Loucy (cell line): Measurements from ENCODE around the gene LDAH.

ENCODE experiments used
- H2AFZ ChIP-seq: fragments of 200-600 bp; sonication (generic); 2 replicates; pipeline ENCODE4 v1.6.0; 2016; ENCODE audit warnings: antibody characterized with exemption, mild to moderate bottlenecking, low read length, moderate library complexity
- H3F3A ChIP-seq: fragments of 200-600 bp; 2 replicates; pipeline ENCODE4 v1.6.0; 2016; ENCODE audit warnings: antibody characterized with exemption, low read depth, mild to moderate bottlenecking
- H3K27me3 ChIP-seq: fragments of 200-600 bp; sonication (generic); 2 replicates; pipeline ENCODE4 v1.6.1; 2014; ENCODE audit warnings: low read length, mild to moderate bottlenecking; ENCODE audit not compliant: insufficient read depth, poor library complexity, severe bottlenecking
- H3K36me3 ChIP-seq: fragments of 200-600 bp; sonication (generic); 2 replicates; pipeline ENCODE4 v1.6.1; 2016; ENCODE audit warnings: low read length; ENCODE audit not compliant: insufficient read depth
- H3K4me1 ChIP-seq: fragments of 200-600 bp; sonication (generic); 2 replicates; pipeline ENCODE4 v1.5.1; 2014; ENCODE audit warnings: low read length, mild to moderate bottlenecking; ENCODE audit not compliant: insufficient read depth, poor library complexity, severe bottlenecking
- H3K4me2 ChIP-seq: fragments of 200-600 bp; sonication (generic); 2 replicates; pipeline ENCODE4 v1.6.0; 2014; ENCODE audit warnings: antibody characterized with exemption, low read length, low read depth, mild to moderate bottlenecking; ENCODE audit not compliant: poor library complexity, severe bottlenecking
- H3K4me3 ChIP-seq: fragments of 200-600 bp; sonication (generic); 2 replicates; pipeline ENCODE4 v1.5.1; 2014; ENCODE audit warnings: low read length, mild to moderate bottlenecking, mixed read lengths; ENCODE audit not compliant: poor library complexity, severe bottlenecking
- H3K79me2 ChIP-seq: fragments of 200-600 bp; sonication (generic); 2 replicates; pipeline ENCODE4 v1.6.1; 2014; ENCODE audit warnings: low read length; ENCODE audit not compliant: insufficient read depth
- H3K9ac ChIP-seq: fragments of 200-600 bp; sonication (generic); 2 replicates; pipeline ENCODE4 v1.6.0; 2014; ENCODE audit warnings: mild to moderate bottlenecking, low read depth, low read length, moderate library complexity; ENCODE audit not compliant: poor library complexity, severe bottlenecking
- H3K9me2 ChIP-seq: fragments of 200-600 bp; sonication (generic); replicated peaks from 2 replicates; pipeline ENCODE4 v1.6.1; 2016; ENCODE audit warnings: low read depth, low read length, mixed read lengths
- H3K9me3 ChIP-seq: fragments of 200-600 bp; sonication (generic); 2 replicates; pipeline ENCODE4 v1.6.1; 2014; ENCODE audit warnings: mild to moderate bottlenecking, antibody characterized with exemption, low read length, low read depth; ENCODE audit not compliant: insufficient read depth
- H4K20me1 ChIP-seq: fragments of 200-600 bp; sonication (generic); 2 replicates; pipeline ENCODE4 v1.6.0; 2014; ENCODE audit warnings: antibody characterized with exemption, low read length, mild to moderate bottlenecking; ENCODE audit not compliant: insufficient read depth, poor library complexity, severe bottlenecking
- EZH2phosphoT487 ChIP-seq: fragments of 200-600 bp; IDR thresholded peaks from 2 replicates; pipeline ENCODE4 v1.6.1; 2018; ENCODE audit warnings: antibody characterized with exemption, mild to moderate bottlenecking, moderate library complexity, borderline replicate concordance
- TF ChIP-seq, protein P1 (sequence below): fragments of 200-600 bp; sonication (generic); conservative IDR thresholded peaks from 2 replicates; pipeline ENCODE4 v1.5.1; 2014; ENCODE audit warnings: mild to moderate bottlenecking, antibody characterized with exemption, low read length

LDAH gene

DNA sequence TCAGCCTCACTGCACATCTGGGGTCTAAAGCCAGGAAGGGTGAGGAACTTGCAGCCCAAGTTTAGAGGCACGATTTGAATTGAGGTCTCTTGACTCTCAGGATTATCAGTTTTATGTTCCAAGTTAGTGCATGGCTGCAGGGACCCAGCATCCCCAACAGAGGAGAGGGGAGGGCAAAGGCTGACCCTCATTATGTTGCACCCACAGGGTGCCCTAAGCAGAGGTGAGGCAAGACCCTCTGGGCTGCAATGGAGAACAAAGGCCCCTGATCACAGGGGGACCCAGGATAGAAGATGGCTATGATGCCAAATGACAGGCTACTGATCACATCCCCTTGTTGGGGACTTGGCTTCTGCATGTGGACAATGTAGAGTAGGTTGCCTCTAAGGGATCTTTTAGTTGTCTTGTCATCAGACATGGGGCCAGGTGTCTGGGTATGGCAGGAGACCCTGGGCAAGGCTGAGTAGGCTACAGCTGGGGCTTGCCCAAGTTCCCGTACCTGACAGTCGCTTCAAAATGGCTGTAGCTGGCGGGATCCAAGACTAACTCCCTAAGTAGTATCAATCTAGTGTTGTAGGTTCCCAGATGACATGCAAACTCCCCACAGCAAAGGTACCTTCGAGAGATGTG lies 160.5 kb downstream of the LDAH start:
- Histone ChIP-seq H3K79me2 (no peaks in the 10 kb centered on the region), H3K9me2 (no peaks in the 10 kb centered on the region), H3K4me1 (peaks cover 6% of the 10 kb centered on the region), H3K36me3 (no peaks in the 10 kb centered on the region), H3K9me3 (no peaks in the 10 kb centered on the region), H3K4me3 (no peak overlapping the region), H3K4me2 (no peak overlapping the region), H2AFZ (no peak overlapping the region; the same call in 1 of the 2 replicates), H3F3A (no peaks in the 10 kb centered on the region), H4K20me1 (no peaks in the 10 kb centered on the region), H3K27me3 (no peaks in the 10 kb centered on the region), H3K9ac (no peak overlapping the region)
- TF ChIP-seq, protein P1, sequence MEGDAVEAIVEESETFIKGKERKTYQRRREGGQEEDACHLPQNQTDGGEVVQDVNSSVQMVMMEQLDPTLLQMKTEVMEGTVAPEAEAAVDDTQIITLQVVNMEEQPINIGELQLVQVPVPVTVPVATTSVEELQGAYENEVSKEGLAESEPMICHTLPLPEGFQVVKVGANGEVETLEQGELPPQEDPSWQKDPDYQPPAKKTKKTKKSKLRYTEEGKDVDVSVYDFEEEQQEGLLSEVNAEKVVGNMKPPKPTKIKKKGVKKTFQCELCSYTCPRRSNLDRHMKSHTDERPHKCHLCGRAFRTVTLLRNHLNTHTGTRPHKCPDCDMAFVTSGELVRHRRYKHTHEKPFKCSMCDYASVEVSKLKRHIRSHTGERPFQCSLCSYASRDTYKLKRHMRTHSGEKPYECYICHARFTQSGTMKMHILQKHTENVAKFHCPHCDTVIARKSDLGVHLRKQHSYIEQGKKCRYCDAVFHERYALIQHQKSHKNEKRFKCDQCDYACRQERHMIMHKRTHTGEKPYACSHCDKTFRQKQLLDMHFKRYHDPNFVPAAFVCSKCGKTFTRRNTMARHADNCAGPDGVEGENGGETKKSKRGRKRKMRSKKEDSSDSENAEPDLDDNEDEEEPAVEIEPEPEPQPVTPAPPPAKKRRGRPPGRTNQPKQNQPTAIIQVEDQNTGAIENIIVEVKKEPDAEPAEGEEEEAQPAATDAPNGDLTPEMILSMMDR: no peak
- TF ChIP-seq EZH2phosphoT487: no peak

- H3K9me3 ChIP-seq: no peaks in the 10 kb centered on the region
- H3K4me1 ChIP-seq: peaks cover 9% of the 10 kb centered on the region
- no peaks in the 10 kb centered on the region for H3K36me3 ChIP-seq
- H3F3A ChIP-seq: no peaks in the 10 kb centered on the region
- no peak overlapping the region for H3K9ac ChIP-seq
- no peaks in the 10 kb centered on the region for H4K20me1 ChIP-seq
- H3K9me2 ChIP-seq: no peaks in the 10 kb centered on the region
- peak overlapping the region; percentile 48 for H2AFZ ChIP-seq
- no peak overlapping the region for H3K4me2 ChIP-seq
- no peaks in the 10 kb centered on the region for H3K27me3 ChIP-seq
- H3K79me2 ChIP-seq: no peaks in the 10 kb centered on the region
- no peak for TF ChIP-seq EZH2phosphoT487
- TF ChIP-seq, protein P1: peak; percentile 97
- H3K4me3 ChIP-seq: no peak overlapping the region
Measured at GRCh38 chr2:20661421-20662307, 161.2 kb downstream of the LDAH start.

GRCh38 chr2:20660506-20661420 lies 162.1 kb downstream of the LDAH start:
- Histone ChIP-seq H3K79me2 (no peaks in the 10 kb centered on the region), H3K9me3 (no peaks in the 10 kb centered on the region), H3K4me2 (no peak overlapping the region), H3K9ac (no peak overlapping the region), H3F3A (no peaks in the 10 kb centered on the region), H3K9me2 (no peaks in the 10 kb centered on the region), H3K4me3 (no peak overlapping the region), H3K36me3 (no peaks in the 10 kb centered on the region), H4K20me1 (no peaks in the 10 kb centered on the region), H3K27me3 (no peaks in the 10 kb centered on the region), H3K4me1 (peaks cover 10% of the 10 kb centered on the region), H2AFZ (no peak overlapping the region; the same call in 1 of the 2 replicates)
- TF ChIP-seq, protein P1: no peak
- TF ChIP-seq EZH2phosphoT487: no peak
